ENCODE results near the gene SCRN2.

SCRN2 gene

GRCh38 chr17:47830396-47831002, 10.6 kb downstream of the SCRN2 start:
- H3K4me3 ChIP-seq (replicated peaks; ENCODE audit: low read depth, low read length), result peak overlapping the region; percentile 98
- DNase-seq (ENCODE audit: low read depth), result no peak
- no peak for TF ChIP-seq CTCF (IDR thresholded peaks at IDR 0.05; ENCODE audit: low read length, missing control alignments)

- no peak for DNase-seq (ENCODE audit: low read depth)
- H3K4me3 ChIP-seq (replicated peaks; ENCODE audit: low read depth, low read length), result no peak overlapping the region
- TF ChIP-seq CTCF (IDR thresholded peaks at IDR 0.05; ENCODE audit: low read length, missing control alignments), result no peak
Observed at GRCh38 chr17:47829870-47830269, 11.2 kb downstream of the SCRN2 start.

- no peak for TF ChIP-seq CTCF (IDR thresholded peaks at IDR 0.05; ENCODE audit: low read length, missing control alignments)
- no peak for DNase-seq (ENCODE audit: low read depth)
- no peak overlapping the region for H3K4me3 ChIP-seq (replicated peaks; ENCODE audit: low read depth, low read length)
Observed at GRCh38 chr17:47823519-47823918, 17.6 kb downstream of the SCRN2 start.

- no peak for TF ChIP-seq CTCF (IDR thresholded peaks at IDR 0.05; ENCODE audit: low read length, missing control alignments)
- DNase-seq (ENCODE audit: low read depth), result no peak
- no peak overlapping the region for H3K4me3 ChIP-seq (replicated peaks; ENCODE audit: low read depth, low read length)
Observed at GRCh38 chr17:47822785-47823184, 18.3 kb downstream of the SCRN2 start.

GRCh38 chr17:47821424-47822391, 19.4 kb downstream of the SCRN2 start, which contains the start of gene OSBPL7:
Gene OSBPL7 (minus strand): TSS chr17:47821794. CDS start chr17:47820278, 1,516 bp downstream.
- peak; percentile 13 for TF ChIP-seq CTCF (IDR thresholded peaks at IDR 0.05; ENCODE audit: low read length, missing control alignments)
- peak; percentile 83 for DNase-seq (ENCODE audit: low read depth)
- H3K4me3 ChIP-seq (replicated peaks; ENCODE audit: low read depth, low read length), result peak within 1 kb of the TSS; percentile 82

GRCh38 chr17:47821031-47821423, 20.0 kb downstream of the SCRN2 start:
- DNase-seq (ENCODE audit: low read depth), result no peak
- peak overlapping the region; percentile 82 for H3K4me3 ChIP-seq (replicated peaks; ENCODE audit: low read depth, low read length)
- TF ChIP-seq CTCF (IDR thresholded peaks at IDR 0.05; ENCODE audit: low read length, missing control alignments), result no peak

Data from fibroblast of pulmonary artery (primary cell).